Stimulated activated CD4-positive, alpha-beta T cell treated with anti-CD3 and anti-CD28 coated beads, TNF-alpha, amount 100 ng/mL, for 1 hour (primary cell): ENCODE data around the gene HDAC5.
A peak's percentile ranks its signal among the peaks of the same experiment; 100 is the strongest.
"Not testable (repeated sequence)": the region's sequence is repeated elsewhere in the genome, so short reads cannot be mapped to it uniquely, and the experiment has no call there.

Experiments used
- DNase-seq, 3 donors: peaks; one replicate each; pipeline ENCODE4 v3.0.0-alpha.2; 2020; ENCODE audit warnings: low read depth in 3 of 3, low spot score in 1 of 3

The HDAC5 gene

GRCh38 chr17:44112284-44113280, 10.9 kb downstream of the HDAC5 start:
- no peak for DNase-seq

GRCh38 chr17:44111777-44112176, 11.7 kb downstream of the HDAC5 start:
- DNase-seq, result no peak

- peak; percentile 17 to 27 (median 18) for DNase-seq
These were observed 12.4 kb downstream of the HDAC5 start for GRCh38 chr17:44110823-44111633.

- no peak for DNase-seq
These were observed 13.3 kb downstream of the HDAC5 start for GRCh38 chr17:44110011-44110686.

- no peak for DNase-seq
These were observed 14.2 kb downstream of the HDAC5 start for GRCh38 chr17:44109312-44109630.

GRCh38 chr17:44108440-44109311, 14.8 kb downstream of the HDAC5 start:
- DNase-seq, result no peak

- no peak for DNase-seq
These were observed 16.6 kb downstream of the HDAC5 start for GRCh38 chr17:44106801-44107200.

- DNase-seq, result no peak
These were observed 17.5 kb downstream of the HDAC5 start for GRCh38 chr17:44105941-44106340.

- no peak for DNase-seq
These were observed 18.0 kb downstream of the HDAC5 start for GRCh38 chr17:44105483-44105882.

GRCh38 chr17:44102849-44103622, 20.4 kb downstream of the HDAC5 start:
- no peak for DNase-seq

- DNase-seq, result not testable (repeated sequence)
These were observed 21.6 kb downstream of the HDAC5 start for GRCh38 chr17:44101858-44102257.

- no peak for DNase-seq
These were observed 26.1 kb downstream of the HDAC5 start for GRCh38 chr17:44097110-44097958.

- DNase-seq, result no peak
These were observed 27.6 kb downstream of the HDAC5 start for GRCh38 chr17:44095647-44096496.

- no peak for DNase-seq
These were observed 28.1 kb downstream of the HDAC5 start for GRCh38 chr17:44095388-44095646.

- no peak for DNase-seq
These were observed 28.6 kb downstream of the HDAC5 start for GRCh38 chr17:44094701-44095387.

- no peak for DNase-seq
These were observed 30.1 kb downstream of the HDAC5 start for GRCh38 chr17:44093231-44093900.

GRCh38 chr17:44092051-44092450, 31.4 kb downstream of the HDAC5 start:
- no peak for DNase-seq
